ENCODE results near the gene PLA2G4B.

Gene PLA2G4B

DNA sequence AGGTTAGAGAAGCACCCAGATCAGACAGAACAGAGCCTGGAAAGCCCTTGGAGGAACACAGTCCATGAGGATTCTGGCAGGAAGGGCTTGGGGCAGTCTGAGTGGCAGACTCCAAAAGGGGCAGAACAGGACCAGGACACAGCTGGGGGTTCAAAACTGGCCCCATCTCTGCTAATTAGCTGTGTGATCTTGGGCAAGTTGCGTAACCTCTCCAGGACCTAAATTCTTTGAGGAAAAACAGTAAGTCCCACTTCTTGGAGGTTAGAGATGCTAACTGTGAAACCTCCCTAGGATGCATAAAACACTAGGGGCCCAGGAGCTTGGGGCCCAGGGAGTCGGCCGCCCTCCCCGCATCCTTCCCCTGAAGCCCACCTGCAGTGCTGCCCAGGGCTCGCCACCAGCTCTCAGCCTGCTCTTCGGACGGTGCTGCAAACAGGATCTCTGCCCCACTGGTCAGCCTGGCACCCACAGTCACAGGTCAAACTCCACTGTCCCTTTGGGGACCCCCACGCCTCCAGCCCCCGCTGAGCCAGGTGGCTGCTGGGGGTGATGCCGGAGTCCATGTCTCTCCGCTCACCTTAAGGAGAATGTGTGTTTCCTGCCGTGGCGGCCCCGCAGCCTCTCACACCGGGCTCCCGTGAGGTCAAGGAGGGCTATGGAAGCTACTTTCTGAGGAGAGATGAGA, 12.0 kb downstream of the PLA2G4B start:
- TF ChIP-seq RAD21 (IDR thresholded peaks at IDR 0.05; ENCODE audit: low read depth) (no peak), YY1 (IDR thresholded peaks at IDR 0.05; ENCODE audit: low read depth) (no peak), CEBPB (IDR thresholded peaks at IDR 0.05) (peak; percentile 88), TCF12 (IDR thresholded peaks at IDR 0.05; ENCODE audit: low read depth) (no peak), CREB1 (IDR thresholded peaks at IDR 0.05; ENCODE audit: low read depth) (no peak), EP300 (IDR thresholded peaks at IDR 0.05; ENCODE audit: borderline replicate concordance) (no peak)

- TF ChIP-seq FOXM1 (IDR thresholded peaks at IDR 0.05; ENCODE audit: borderline replicate concordance, low read depth) (no peak), YY1 (IDR thresholded peaks at IDR 0.05; ENCODE audit: low read depth) (no peak), ZBTB7A (IDR thresholded peaks at IDR 0.05; ENCODE audit: low read depth) (no peak), TAF1 (IDR thresholded peaks at IDR 0.05; ENCODE audit: low read depth) (no peak), NFIC (IDR thresholded peaks at IDR 0.05) (no peak), CEBPB (IDR thresholded peaks at IDR 0.05) (no peak), EGR1 (IDR thresholded peaks at IDR 0.05) (no peak), RAD21 (IDR thresholded peaks at IDR 0.05; ENCODE audit: low read depth) (no peak), EP300 (IDR thresholded peaks at IDR 0.05; ENCODE audit: borderline replicate concordance) (no peak), CREB1 (IDR thresholded peaks at IDR 0.05; ENCODE audit: low read depth) (no peak), TEAD4 (IDR thresholded peaks at IDR 0.05) (no peak)
- TF ChIP-seq, protein P1, sequence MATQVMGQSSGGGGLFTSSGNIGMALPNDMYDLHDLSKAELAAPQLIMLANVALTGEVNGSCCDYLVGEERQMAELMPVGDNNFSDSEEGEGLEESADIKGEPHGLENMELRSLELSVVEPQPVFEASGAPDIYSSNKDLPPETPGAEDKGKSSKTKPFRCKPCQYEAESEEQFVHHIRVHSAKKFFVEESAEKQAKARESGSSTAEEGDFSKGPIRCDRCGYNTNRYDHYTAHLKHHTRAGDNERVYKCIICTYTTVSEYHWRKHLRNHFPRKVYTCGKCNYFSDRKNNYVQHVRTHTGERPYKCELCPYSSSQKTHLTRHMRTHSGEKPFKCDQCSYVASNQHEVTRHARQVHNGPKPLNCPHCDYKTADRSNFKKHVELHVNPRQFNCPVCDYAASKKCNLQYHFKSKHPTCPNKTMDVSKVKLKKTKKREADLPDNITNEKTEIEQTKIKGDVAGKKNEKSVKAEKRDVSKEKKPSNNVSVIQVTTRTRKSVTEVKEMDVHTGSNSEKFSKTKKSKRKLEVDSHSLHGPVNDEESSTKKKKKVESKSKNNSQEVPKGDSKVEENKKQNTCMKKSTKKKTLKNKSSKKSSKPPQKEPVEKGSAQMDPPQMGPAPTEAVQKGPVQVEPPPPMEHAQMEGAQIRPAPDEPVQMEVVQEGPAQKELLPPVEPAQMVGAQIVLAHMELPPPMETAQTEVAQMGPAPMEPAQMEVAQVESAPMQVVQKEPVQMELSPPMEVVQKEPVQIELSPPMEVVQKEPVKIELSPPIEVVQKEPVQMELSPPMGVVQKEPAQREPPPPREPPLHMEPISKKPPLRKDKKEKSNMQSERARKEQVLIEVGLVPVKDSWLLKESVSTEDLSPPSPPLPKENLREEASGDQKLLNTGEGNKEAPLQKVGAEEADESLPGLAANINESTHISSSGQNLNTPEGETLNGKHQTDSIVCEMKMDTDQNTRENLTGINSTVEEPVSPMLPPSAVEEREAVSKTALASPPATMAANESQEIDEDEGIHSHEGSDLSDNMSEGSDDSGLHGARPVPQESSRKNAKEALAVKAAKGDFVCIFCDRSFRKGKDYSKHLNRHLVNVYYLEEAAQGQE (IDR thresholded peaks at IDR 0.05; ENCODE audit: low read depth) = no peak
Observed at GRCh38 chr15:41851167-41851523, 12.5 kb downstream of the PLA2G4B start.

DNA sequence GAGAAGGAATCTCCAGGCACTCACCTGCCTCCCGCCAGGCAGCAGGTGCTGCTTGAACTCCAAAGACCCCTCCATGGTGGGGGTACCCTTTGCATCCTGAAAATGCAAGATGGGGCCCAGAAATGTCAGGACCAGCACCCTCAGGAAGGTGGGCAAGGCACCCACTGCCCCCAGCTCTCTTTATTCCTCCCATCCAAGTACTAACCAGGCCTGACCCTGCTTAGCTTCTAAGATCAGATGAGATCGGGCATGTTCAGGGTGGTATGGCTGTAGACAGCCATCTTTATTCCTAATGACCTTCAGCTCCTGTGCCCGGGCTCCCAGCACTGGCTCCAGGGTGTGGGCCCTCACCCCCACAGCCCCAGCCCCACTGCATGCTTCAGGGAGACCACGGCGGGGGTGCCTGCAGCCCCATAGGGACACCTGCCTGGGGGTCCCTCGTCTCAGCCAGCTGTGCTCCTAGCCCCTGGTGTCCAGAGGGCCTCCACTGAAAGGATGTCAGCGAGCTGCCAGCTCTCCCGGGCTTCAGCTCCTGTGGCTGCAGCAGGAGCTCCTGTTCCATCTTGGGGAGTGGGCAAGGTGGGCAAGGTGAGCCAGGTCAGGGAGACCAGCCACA, 13.2 kb downstream of the PLA2G4B start:
- TF ChIP-seq TCF12 (IDR thresholded peaks at IDR 0.05; ENCODE audit: low read depth) = no peak
- TF ChIP-seq TEAD4 (IDR thresholded peaks at IDR 0.05) = no peak
- TF ChIP-seq ZBTB7A (IDR thresholded peaks at IDR 0.05; ENCODE audit: low read depth) = peak; percentile 61; the same call in 1 of the 2 replicates
- TF ChIP-seq, protein P1 (IDR thresholded peaks at IDR 0.05; ENCODE audit: low read depth) = no peak
- TF ChIP-seq, protein P2, sequence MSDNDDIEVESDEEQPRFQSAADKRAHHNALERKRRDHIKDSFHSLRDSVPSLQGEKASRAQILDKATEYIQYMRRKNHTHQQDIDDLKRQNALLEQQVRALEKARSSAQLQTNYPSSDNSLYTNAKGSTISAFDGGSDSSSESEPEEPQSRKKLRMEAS (IDR thresholded peaks at IDR 0.05) = no peak

DNA sequence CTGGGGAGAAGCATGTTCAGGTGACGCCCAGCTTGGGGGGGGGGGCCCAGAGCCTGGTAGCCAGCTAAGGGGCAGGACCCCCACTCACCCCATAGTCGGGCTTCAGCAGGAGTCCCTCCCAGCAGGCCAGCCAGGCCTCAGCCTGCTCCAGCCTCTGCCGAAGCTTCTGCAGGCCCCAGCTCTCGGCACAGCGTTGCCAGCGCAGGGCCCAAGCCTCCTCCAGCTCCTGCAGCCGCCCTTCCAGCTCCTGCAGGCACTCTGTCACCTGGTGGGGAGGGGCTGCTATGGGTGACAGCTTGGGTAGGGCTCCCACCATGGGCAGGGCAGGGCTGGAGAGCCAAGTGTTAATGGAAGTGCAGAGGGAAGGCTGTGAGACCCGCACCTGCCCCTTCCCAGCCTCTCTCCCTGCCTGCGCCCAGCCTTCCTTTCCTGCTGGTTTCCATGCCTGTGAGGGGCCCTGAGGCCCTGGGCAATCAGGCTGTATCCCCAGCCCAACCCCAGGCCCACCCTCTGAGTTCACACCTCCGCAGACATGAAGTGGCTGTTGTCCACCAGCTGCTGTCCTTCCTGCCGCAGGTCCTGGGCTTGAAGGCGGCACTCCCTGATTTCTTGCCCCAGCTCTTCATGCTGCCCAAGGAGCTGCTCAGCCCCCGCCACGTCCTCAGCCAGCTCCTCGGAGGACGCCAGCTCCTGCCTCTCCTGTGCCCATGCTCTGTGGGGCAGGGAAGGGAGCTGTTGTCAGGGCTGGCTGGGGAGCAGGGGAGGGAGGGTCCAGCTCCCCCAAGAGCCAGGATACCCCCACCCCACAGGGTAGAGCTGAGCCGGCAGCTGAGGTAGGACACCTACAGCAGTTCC, 14.3 kb downstream of the PLA2G4B start:
- no peak for TF ChIP-seq YY1 (IDR thresholded peaks at IDR 0.05; ENCODE audit: low read depth)
- TF ChIP-seq, protein P2 (IDR thresholded peaks at IDR 0.05) = no peak
- TF ChIP-seq ZBTB7A (IDR thresholded peaks at IDR 0.05; ENCODE audit: low read depth) = no peak
- TF ChIP-seq TEAD4 (IDR thresholded peaks at IDR 0.05) = no peak
- TF ChIP-seq FOXM1 (IDR thresholded peaks at IDR 0.05; ENCODE audit: borderline replicate concordance, low read depth) = no peak
- TF ChIP-seq RAD21 (IDR thresholded peaks at IDR 0.05; ENCODE audit: low read depth) = no peak
- TF ChIP-seq TAF1 (IDR thresholded peaks at IDR 0.05; ENCODE audit: low read depth) = no peak
- no peak for TF ChIP-seq EP300 (IDR thresholded peaks at IDR 0.05; ENCODE audit: borderline replicate concordance)
- TF ChIP-seq, protein P3, sequence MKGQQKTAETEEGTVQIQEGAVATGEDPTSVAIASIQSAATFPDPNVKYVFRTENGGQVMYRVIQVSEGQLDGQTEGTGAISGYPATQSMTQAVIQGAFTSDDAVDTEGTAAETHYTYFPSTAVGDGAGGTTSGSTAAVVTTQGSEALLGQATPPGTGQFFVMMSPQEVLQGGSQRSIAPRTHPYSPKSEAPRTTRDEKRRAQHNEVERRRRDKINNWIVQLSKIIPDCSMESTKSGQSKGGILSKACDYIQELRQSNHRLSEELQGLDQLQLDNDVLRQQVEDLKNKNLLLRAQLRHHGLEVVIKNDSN (IDR thresholded peaks at IDR 0.05) = no peak
- no peak for TF ChIP-seq CEBPB (IDR thresholded peaks at IDR 0.05)
- TF ChIP-seq, protein P1 (IDR thresholded peaks at IDR 0.05; ENCODE audit: low read depth) = no peak
- no peak for TF ChIP-seq NFIC (IDR thresholded peaks at IDR 0.05)
- TF ChIP-seq EGR1 (IDR thresholded peaks at IDR 0.05) = no peak
- no peak for TF ChIP-seq CREB1 (IDR thresholded peaks at IDR 0.05; ENCODE audit: low read depth)
- no peak for TF ChIP-seq TCF12 (IDR thresholded peaks at IDR 0.05; ENCODE audit: low read depth)
